Ishikawa (cell line): ENCODE data around the gene CLN5.

Experiments used
- CEBPB ChIP-seq: IDR thresholded peaks from 2 replicates; pipeline ENCODE4 v1.6.1; 2012
- CREB1 ChIP-seq: IDR thresholded peaks from 2 replicates; pipeline ENCODE4 v1.6.1; 2012; ENCODE audit warnings: low read depth
- EGR1 ChIP-seq: IDR thresholded peaks from 2 replicates; pipeline ENCODE4 v1.6.1; 2012
- EP300 ChIP-seq: IDR thresholded peaks from 2 replicates; pipeline ENCODE4 v1.6.1; 2012; ENCODE audit warnings: borderline replicate concordance
- FOXM1 ChIP-seq: IDR thresholded peaks from 2 replicates; pipeline ENCODE4 v1.6.1; 2012; ENCODE audit warnings: low read depth, borderline replicate concordance
- NFIC ChIP-seq: IDR thresholded peaks from 2 replicates; pipeline ENCODE4 v1.6.1; 2012
- RAD21 ChIP-seq: IDR thresholded peaks from 2 replicates; pipeline ENCODE4 v1.6.1; 2012; ENCODE audit warnings: low read depth
- TAF1 ChIP-seq: IDR thresholded peaks from 2 replicates; pipeline ENCODE4 v1.6.1; 2012; ENCODE audit warnings: low read depth, mild to moderate bottlenecking
- TCF12 ChIP-seq: IDR thresholded peaks from 2 replicates; pipeline ENCODE4 v1.6.1; 2012; ENCODE audit warnings: low read depth
- TEAD4 ChIP-seq: IDR thresholded peaks from 2 replicates; pipeline ENCODE4 v1.6.1; 2012
- USF1 ChIP-seq: IDR thresholded peaks from 2 replicates; pipeline ENCODE4 v1.6.1; 2012
- YY1 ChIP-seq: IDR thresholded peaks from 2 replicates; pipeline ENCODE4 v1.6.1; 2012; ENCODE audit warnings: low read depth
- ZBTB7A ChIP-seq: IDR thresholded peaks from 2 replicates; pipeline ENCODE4 v1.6.1; 2012; ENCODE audit warnings: low read depth
- TF ChIP-seq, protein P1 (sequence below): IDR thresholded peaks from 2 replicates; pipeline ENCODE4 v1.6.1; 2012
- TF ChIP-seq, protein P2 (sequence below): IDR thresholded peaks from 2 replicates; pipeline ENCODE4 v1.6.1; 2012; ENCODE audit warnings: low read depth, mild to moderate bottlenecking

Gene CLN5

DNA sequence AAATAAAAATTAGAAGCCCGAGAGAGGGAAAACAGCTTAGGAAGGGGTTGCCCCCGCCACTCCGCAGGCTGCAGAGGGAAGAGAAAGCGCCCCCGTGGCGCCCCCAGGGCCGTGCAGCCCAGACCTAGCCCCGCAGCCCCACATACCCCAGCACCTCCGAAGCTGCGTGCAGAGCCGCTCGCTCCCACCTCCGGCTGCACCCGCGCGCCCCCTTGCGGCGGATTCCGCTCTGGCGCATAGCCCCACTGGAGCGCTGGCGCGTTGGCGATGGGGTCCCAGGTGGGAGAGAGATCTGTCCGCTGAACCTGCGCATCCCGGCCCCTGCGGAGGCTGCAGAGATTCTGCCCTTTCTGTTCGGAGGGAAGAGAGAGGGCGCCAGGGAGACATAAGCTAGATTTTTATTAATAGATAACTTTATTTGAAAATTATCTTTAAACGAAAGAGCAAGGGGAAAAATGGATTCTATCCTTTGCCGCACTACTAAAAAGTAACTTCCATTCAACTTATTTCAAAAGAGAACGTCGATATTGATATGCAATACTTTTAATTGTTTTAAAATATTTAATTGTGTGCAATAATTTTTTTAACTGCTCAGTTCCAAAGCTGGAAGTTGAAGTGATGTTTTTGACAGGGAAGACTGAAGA, 11.7 kb upstream of the CLN5 start:
- TF ChIP-seq, protein P1, sequence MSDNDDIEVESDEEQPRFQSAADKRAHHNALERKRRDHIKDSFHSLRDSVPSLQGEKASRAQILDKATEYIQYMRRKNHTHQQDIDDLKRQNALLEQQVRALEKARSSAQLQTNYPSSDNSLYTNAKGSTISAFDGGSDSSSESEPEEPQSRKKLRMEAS, result 0 out of 2 replicates have a peak, but pooled peaks have one; percentile 38
- TF ChIP-seq TEAD4 (peak; percentile 37; the same call in 1 of the 2 replicates), YY1 (no peak), RAD21 (peak; percentile 78), ZBTB7A (peak; percentile 95)

GRCh38 chr13:76982061-76982460, 9.8 kb upstream of the CLN5 start:
- TF ChIP-seq TEAD4 (no peak), TCF12 (no peak), NFIC (no peak), CREB1 (no peak), EGR1 (no peak), EP300 (no peak), ZBTB7A (no peak), TAF1 (no peak), FOXM1 (no peak), CEBPB (no peak), RAD21 (no peak), USF1 (no peak), YY1 (no peak)
- TF ChIP-seq, protein P1, result no peak
- TF ChIP-seq, protein P2, sequence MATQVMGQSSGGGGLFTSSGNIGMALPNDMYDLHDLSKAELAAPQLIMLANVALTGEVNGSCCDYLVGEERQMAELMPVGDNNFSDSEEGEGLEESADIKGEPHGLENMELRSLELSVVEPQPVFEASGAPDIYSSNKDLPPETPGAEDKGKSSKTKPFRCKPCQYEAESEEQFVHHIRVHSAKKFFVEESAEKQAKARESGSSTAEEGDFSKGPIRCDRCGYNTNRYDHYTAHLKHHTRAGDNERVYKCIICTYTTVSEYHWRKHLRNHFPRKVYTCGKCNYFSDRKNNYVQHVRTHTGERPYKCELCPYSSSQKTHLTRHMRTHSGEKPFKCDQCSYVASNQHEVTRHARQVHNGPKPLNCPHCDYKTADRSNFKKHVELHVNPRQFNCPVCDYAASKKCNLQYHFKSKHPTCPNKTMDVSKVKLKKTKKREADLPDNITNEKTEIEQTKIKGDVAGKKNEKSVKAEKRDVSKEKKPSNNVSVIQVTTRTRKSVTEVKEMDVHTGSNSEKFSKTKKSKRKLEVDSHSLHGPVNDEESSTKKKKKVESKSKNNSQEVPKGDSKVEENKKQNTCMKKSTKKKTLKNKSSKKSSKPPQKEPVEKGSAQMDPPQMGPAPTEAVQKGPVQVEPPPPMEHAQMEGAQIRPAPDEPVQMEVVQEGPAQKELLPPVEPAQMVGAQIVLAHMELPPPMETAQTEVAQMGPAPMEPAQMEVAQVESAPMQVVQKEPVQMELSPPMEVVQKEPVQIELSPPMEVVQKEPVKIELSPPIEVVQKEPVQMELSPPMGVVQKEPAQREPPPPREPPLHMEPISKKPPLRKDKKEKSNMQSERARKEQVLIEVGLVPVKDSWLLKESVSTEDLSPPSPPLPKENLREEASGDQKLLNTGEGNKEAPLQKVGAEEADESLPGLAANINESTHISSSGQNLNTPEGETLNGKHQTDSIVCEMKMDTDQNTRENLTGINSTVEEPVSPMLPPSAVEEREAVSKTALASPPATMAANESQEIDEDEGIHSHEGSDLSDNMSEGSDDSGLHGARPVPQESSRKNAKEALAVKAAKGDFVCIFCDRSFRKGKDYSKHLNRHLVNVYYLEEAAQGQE, result no peak

DNA sequence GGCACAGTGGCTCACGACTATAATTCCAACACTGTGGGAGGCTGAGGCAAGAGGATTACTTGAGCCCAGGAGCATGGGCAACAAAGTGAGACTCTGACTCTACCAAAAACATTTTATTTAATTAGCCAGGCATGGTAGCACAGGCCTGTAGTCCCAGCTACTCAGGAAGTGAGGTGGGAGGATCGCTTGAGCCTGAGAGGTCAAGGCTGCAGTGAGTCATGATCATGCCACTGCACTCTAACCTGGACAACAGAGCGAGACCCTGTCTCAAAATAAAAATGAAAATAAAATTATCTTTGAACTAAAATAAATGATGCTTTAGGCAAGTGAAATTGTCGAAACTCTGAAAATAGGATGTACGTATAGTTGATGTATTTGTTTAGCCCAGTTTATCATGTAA, 8.2 kb upstream of the CLN5 start:
- TF ChIP-seq ZBTB7A (no peak), EGR1 (no peak), NFIC (no peak), YY1 (no peak), FOXM1 (no peak), TAF1 (no peak), EP300 (no peak), TCF12 (no peak), CREB1 (no peak), TEAD4 (no peak), USF1 (no peak), RAD21 (no peak), CEBPB (no peak)
- TF ChIP-seq, protein P2, result no peak
- TF ChIP-seq, protein P1, result no peak

- TF ChIP-seq, protein P1, result no peak
- no peak for TF ChIP-seq EP300
- TF ChIP-seq USF1, result no peak
- no peak for TF ChIP-seq RAD21
- no peak for TF ChIP-seq ZBTB7A
- TF ChIP-seq FOXM1, result no peak
- TF ChIP-seq NFIC, result no peak
- no peak for TF ChIP-seq CREB1
- no peak for TF ChIP-seq CEBPB
- TF ChIP-seq, protein P2, result no peak
- TF ChIP-seq YY1, result no peak
- no peak for TF ChIP-seq TEAD4
- TF ChIP-seq TAF1, result no peak
- no peak for TF ChIP-seq TCF12
- no peak for TF ChIP-seq EGR1
Measured at GRCh38 chr13:76991432-76991795, 467 bp upstream of the CLN5 start.
